GM18870 (cell line): ENCODE data around the gene TOMM34.

Source experiments
- ATAC-seq: cut with Tn5 transposase; IDR thresholded peaks from one replicate; pipeline ENCODE4 v1.9.1; 2021; ENCODE audit warnings: moderate library complexity; ENCODE audit not compliant: unreplicated experiment

The TOMM34 gene

GRCh38 chr20:44960103-44960852, at the start of gene TOMM34:
Gene TOMM34, minus strand, starts transcription at chr20:44960397. Its CDS starts 64 bp downstream, at chr20:44960333.
- peak; percentile 44 for ATAC-seq

GRCh38 chr20:45008521-45009049, 48.4 kb upstream of the TOMM34 start:
- ATAC-seq, result no peak

GRCh38 chr20:44997668-44998067, 37.5 kb upstream of the TOMM34 start:
- ATAC-seq, result no peak

GRCh38 chr20:44997171-44997570, 37.0 kb upstream of the TOMM34 start:
- no peak for ATAC-seq

- ATAC-seq, result no peak
Observed at GRCh38 chr20:44993343-44993742, 33.1 kb upstream of the TOMM34 start.

GRCh38 chr20:44990957-44991356, 30.8 kb upstream of the TOMM34 start:
- ATAC-seq, result no peak

- no peak for ATAC-seq
Observed at GRCh38 chr20:44990425-44990824, 30.2 kb upstream of the TOMM34 start.

GRCh38 chr20:44988631-44989171, 28.5 kb upstream of the TOMM34 start:
- no peak for ATAC-seq

GRCh38 chr20:44983093-44983674, 23.0 kb upstream of the TOMM34 start:
- ATAC-seq, result no peak

- no peak for ATAC-seq
Observed at GRCh38 chr20:44981736-44982406, 21.7 kb upstream of the TOMM34 start.

GRCh38 chr20:44979090-44979621, 19.0 kb upstream of the TOMM34 start:
- peak; percentile 72 for ATAC-seq

- no peak for ATAC-seq
Observed at GRCh38 chr20:44976698-44977097, 16.5 kb upstream of the TOMM34 start.

- ATAC-seq, result no peak
Observed at GRCh38 chr20:44973053-44973452, 12.9 kb upstream of the TOMM34 start.

- ATAC-seq, result no peak
Observed at GRCh38 chr20:44970243-44970757, 10.1 kb upstream of the TOMM34 start.

- no peak for ATAC-seq
Observed at GRCh38 chr20:44969300-44969894, 9.2 kb upstream of the TOMM34 start.

GRCh38 chr20:44967207-44967807, 7.1 kb upstream of the TOMM34 start:
- ATAC-seq, result no peak

- peak; percentile 40 for ATAC-seq
Observed at GRCh38 chr20:44966030-44966961, 6.1 kb upstream of the TOMM34 start, which contains the start of gene STK4. Gene STK4, plus strand, starts transcription at chr20:44966512. Its CDS starts 57 bp downstream, at chr20:44966569.

GRCh38 chr20:44965651-44966029, 5.4 kb upstream of the TOMM34 start:
- no peak for ATAC-seq
